ENCODE data around the gene SLC8A3.

The SLC8A3 gene

DNA sequence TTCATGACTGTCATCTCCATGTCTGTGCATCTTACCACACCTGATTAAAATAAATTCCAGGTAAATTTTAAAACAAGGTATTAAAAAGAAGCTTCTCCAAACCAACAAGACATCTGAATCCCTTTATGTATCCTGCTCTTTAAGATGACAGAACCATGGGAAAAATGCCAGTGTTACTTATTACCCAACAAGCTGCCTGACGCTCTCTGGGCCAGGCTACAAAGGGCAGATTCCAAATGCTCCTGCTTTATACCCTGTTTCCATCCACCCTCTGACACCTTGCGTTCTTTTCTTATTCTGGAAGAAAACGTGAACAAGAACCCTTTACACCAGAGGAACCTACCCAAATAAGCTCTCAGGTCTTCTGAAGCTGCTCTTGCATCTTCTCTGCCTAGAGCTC is 70.7 kb downstream of the SLC8A3 start:
- no peak for DNase-seq (ENCODE audit: low read depth in 1 of 2, low spot score in 1 of 2)

DNA sequence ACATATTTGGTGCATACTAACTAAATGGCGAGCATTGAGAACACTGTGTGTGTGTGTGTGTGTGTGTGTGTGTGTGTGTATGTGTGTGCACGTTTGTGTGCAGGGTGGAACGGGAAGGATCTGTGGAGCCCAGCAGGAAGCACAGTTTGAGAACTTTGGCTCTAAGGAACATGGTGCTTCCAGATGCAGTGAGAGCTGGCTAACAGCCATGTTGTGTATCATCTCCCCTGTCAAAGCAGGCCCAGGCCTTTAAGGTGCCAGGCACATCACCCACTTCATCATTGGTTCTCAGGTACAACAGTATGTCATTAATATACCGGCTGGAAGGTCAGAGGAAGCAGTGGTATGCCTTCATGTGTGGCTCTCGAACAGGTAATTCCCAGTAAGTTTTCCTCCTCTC is 72.5 kb downstream of the SLC8A3 start:
- H3K27ac ChIP-seq (replicated peaks): no peak overlapping the region
- no peaks in the 10 kb centered on the region for H3K27me3 ChIP-seq (ENCODE audit: insufficient read depth, poor library complexity, severe bottlenecking)
- no peak for DNase-seq (ENCODE audit: low read depth in 1 of 2, low spot score in 1 of 2)
- H3K4me3 ChIP-seq (replicated peaks; ENCODE audit: insufficient read depth, low read length): no peak overlapping the region
- TF ChIP-seq, protein P1, sequence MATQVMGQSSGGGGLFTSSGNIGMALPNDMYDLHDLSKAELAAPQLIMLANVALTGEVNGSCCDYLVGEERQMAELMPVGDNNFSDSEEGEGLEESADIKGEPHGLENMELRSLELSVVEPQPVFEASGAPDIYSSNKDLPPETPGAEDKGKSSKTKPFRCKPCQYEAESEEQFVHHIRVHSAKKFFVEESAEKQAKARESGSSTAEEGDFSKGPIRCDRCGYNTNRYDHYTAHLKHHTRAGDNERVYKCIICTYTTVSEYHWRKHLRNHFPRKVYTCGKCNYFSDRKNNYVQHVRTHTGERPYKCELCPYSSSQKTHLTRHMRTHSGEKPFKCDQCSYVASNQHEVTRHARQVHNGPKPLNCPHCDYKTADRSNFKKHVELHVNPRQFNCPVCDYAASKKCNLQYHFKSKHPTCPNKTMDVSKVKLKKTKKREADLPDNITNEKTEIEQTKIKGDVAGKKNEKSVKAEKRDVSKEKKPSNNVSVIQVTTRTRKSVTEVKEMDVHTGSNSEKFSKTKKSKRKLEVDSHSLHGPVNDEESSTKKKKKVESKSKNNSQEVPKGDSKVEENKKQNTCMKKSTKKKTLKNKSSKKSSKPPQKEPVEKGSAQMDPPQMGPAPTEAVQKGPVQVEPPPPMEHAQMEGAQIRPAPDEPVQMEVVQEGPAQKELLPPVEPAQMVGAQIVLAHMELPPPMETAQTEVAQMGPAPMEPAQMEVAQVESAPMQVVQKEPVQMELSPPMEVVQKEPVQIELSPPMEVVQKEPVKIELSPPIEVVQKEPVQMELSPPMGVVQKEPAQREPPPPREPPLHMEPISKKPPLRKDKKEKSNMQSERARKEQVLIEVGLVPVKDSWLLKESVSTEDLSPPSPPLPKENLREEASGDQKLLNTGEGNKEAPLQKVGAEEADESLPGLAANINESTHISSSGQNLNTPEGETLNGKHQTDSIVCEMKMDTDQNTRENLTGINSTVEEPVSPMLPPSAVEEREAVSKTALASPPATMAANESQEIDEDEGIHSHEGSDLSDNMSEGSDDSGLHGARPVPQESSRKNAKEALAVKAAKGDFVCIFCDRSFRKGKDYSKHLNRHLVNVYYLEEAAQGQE (IDR thresholded peaks at IDR 0.05; ENCODE audit: insufficient replicate concordance, low read depth): no peak
- TF ChIP-seq GABPA (IDR thresholded peaks at IDR 0.05; ENCODE audit: low read depth) (no peak), POLR2AphosphoS5 (IDR thresholded peaks at IDR 0.05; ENCODE audit: low read depth) (no peak), SPI1 (IDR thresholded peaks at IDR 0.05; ENCODE audit: borderline replicate concordance, low read depth) (no peak)
- TF ChIP-seq, protein P2, sequence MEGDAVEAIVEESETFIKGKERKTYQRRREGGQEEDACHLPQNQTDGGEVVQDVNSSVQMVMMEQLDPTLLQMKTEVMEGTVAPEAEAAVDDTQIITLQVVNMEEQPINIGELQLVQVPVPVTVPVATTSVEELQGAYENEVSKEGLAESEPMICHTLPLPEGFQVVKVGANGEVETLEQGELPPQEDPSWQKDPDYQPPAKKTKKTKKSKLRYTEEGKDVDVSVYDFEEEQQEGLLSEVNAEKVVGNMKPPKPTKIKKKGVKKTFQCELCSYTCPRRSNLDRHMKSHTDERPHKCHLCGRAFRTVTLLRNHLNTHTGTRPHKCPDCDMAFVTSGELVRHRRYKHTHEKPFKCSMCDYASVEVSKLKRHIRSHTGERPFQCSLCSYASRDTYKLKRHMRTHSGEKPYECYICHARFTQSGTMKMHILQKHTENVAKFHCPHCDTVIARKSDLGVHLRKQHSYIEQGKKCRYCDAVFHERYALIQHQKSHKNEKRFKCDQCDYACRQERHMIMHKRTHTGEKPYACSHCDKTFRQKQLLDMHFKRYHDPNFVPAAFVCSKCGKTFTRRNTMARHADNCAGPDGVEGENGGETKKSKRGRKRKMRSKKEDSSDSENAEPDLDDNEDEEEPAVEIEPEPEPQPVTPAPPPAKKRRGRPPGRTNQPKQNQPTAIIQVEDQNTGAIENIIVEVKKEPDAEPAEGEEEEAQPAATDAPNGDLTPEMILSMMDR (IDR thresholded peaks at IDR 0.05; ENCODE audit: insufficient read depth, low read length): no peak

More for the DNA sequence above, 70.7 kb downstream of the SLC8A3 start:
- Histone ChIP-seq H3K27me3 (ENCODE audit: insufficient read depth, poor library complexity, severe bottlenecking) (no peaks in the 10 kb centered on the region), H3K4me3 (replicated peaks; ENCODE audit: insufficient read depth, low read length) (no peak overlapping the region), H3K27ac (replicated peaks) (no peak overlapping the region)
- TF ChIP-seq SPI1 (IDR thresholded peaks at IDR 0.05; ENCODE audit: borderline replicate concordance, low read depth) (no peak), GABPA (IDR thresholded peaks at IDR 0.05; ENCODE audit: low read depth) (no peak), POLR2AphosphoS5 (IDR thresholded peaks at IDR 0.05; ENCODE audit: low read depth) (no peak)
- TF ChIP-seq, protein P1 (IDR thresholded peaks at IDR 0.05; ENCODE audit: insufficient replicate concordance, low read depth): no peak
- TF ChIP-seq, protein P2 (IDR thresholded peaks at IDR 0.05; ENCODE audit: insufficient read depth, low read length): no peak

DNA sequence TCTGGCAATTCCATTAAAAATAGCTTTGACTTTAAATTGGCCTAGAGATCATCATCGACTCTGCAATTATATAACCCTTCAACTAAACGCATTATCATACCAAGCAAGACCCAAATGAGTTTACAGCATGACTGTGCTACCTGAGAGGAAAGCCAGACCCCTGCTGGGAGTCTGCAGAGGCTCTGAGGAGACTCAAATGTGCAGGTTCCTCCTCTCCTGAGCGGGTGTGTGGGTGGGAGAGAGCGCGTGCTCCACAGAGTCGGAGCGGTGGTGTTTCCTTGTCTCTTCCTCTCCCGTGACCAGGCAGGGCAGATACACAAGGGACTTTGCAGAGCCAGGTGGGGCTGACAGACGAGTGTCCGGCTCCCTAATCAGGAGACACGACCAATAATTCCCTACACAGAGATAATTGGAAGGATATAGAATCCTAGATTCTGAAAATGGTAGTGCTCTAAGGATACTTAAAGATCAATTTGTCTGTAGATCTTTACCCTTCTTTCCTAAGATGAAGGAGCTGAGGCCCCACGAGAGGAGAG is 74.1 kb downstream of the SLC8A3 start:
- H3K27ac ChIP-seq (replicated peaks): no peak overlapping the region
- no peak for DNase-seq (ENCODE audit: low read depth in 1 of 2, low spot score in 1 of 2)
- no peaks in the 10 kb centered on the region for H3K27me3 ChIP-seq (ENCODE audit: insufficient read depth, poor library complexity, severe bottlenecking)
- TF ChIP-seq POLR2AphosphoS5 (IDR thresholded peaks at IDR 0.05; ENCODE audit: low read depth) (no peak), GABPA (IDR thresholded peaks at IDR 0.05; ENCODE audit: low read depth) (no peak), SPI1 (IDR thresholded peaks at IDR 0.05; ENCODE audit: borderline replicate concordance, low read depth) (no peak)
- TF ChIP-seq, protein P2 (IDR thresholded peaks at IDR 0.05; ENCODE audit: insufficient read depth, low read length): no peak
- TF ChIP-seq, protein P1 (IDR thresholded peaks at IDR 0.05; ENCODE audit: insufficient replicate concordance, low read depth): no peak
- no peak overlapping the region for H3K4me3 ChIP-seq (replicated peaks; ENCODE audit: insufficient read depth, low read length)

All from HL-60 (cell line).